GM21786 (cell line): ENCODE measurements around the gene ZNF521.

ENCODE experiments used
- ATAC-seq: cut with Tn5 transposase; IDR thresholded peaks from one replicate; pipeline ENCODE4 v1.9.1; 2021; ENCODE audit not compliant: unreplicated experiment

The ZNF521 gene

DNA sequence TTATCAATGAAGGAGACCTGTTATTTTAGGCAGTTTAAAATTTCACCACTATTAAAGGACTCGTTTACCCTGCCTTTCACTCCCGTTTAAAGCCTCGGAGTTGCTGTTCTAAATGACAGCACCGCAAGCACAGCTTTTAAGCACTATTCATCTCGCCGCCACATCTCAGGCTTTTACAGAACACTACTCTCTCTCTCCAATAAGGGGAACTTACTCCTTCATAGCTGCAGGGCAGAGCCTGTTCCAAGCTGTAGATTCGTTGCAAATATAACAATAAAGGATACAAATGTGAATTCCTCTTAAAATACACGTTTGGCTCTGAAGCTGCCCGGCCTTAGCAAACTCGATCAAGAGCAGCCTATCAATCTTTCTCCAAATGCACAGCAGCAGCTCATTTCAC, 271.8 kb downstream of the ZNF521 start:
- ATAC-seq: no peak

DNA sequence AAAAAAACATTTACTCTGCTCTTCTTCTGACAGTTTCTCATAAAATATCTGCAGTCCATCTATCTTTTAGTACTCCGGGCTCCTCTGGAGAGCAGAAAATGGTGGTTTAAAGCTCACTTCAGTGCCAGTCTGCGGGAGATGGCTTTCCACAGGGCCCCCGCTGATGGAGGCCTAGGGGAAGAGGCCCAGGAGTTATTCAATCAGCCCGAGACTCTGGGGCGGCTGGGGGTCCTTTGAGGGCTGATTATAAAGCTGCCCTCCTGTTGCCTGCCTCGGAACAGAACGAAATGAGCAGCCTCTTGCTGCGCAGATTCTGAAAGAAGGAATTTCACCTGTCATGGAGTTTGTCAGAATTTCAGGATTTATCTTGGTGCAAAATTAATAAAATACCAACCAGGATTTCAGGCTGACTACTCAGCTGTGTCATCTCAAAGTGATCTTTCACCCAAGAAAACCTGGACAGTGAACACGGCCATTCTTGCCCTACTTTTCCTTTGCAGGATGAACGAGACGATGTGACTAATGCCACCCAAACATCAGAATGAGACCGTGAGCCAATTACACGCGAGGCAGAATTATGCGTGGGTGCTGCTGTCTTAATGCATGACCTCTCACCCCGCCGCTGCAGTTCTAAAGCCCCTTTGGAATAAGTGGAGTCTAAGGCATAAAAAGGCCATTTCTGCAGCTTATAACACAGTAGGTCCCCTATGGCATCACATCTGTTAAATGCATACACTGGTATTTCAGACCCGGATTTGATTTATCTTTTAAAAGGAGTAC, 273.8 kb downstream of the ZNF521 start:
- ATAC-seq: no peak

DNA sequence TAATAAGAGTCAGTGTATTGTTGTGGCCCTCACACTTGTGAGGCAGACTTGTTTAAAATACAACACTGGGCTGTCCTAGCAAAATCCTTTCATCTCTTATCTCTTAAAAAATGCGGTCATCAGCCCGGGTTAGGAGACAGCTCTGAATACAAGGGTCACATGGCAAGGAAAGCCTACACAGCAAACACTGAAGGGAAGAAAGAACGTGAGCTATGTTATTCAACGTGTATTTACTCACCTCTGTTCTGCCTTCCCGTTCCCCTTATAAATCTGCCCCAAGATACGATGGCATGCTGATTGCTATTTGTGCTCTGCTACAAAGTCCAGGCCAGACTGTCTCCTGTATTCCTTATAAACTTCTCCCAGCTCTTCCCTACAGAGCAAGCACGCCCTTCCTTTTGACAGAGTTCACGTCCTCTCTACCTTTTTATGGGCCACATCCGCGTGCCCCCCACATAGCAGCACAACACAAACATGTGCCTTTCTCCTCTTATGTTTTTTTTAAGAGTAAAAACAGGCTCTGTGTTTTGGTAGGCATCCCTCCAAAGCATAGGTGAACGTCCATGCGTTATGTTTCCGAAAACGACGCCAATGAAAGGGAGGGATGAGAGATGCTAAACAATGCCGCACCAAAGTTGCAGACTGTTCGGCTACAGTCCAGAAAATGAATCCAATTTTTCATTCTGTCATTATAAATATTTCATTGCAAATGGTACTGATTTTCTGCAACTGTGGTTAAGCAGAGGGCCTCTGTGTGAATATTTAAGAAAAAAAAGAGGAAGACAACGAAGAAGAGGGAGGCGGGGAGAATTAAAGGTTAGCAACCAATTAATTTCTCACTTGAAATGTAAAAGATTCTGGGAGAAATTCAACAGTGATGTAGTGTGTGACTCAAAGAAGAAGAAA, 274.7 kb downstream of the ZNF521 start:
- ATAC-seq: no peak

DNA sequence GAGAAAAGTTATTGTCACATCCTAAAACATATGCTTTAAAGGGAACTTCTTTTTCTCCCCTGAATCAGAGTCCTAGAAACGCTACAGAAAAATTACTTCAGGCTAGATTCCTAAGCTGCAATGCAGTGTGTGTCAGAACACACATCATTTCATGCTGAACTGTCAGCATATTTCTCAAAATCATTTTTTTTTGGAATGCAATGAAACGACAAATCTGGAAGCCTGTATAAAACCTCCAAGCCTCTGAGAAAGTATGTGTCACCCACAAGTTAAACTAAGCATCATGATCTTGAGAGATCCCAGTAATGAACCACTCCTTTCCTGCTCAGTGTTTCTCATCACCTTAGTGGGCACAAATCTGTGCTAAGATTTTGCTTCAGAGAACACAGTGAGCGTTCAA, 276.2 kb downstream of the ZNF521 start:
- no peak for ATAC-seq

DNA sequence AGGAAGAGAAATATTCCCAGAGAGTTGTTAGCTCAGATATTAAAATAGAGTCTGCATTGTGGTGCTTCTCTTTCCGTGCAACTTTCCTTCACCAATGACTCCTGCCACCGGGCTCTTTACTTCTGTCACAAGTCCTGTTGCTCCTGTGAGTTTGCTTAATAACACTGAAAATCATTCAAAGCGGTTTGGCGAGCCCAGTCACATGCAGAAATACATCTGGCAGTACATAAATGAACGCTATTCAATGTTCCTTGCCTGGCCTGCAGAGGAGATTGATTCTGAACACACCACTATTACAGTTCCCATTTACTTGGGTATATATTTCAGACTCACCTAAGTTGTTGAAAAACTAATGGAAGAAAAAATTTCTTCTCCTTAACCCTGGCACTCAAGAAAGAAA, 276.6 kb downstream of the ZNF521 start:
- no peak for ATAC-seq

DNA sequence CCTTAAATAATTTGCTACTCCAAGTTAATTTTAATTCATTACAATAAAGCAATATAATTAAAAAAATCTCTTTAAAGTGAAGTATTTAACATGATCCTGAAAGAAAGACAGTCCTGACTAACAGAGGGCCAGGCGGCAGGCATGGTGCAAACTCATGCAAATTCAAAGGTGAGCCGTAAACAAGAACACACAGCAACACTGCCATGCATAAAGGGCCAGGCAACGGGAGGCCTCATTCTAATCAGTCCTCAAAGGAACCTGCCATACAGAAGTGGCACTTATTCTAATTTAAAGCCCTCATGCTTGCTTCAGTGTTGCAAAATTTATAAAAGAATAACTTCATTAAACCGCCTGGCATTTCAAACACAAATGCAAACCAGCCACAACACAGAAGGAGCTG, 277.0 kb downstream of the ZNF521 start:
- ATAC-seq: no peak

DNA sequence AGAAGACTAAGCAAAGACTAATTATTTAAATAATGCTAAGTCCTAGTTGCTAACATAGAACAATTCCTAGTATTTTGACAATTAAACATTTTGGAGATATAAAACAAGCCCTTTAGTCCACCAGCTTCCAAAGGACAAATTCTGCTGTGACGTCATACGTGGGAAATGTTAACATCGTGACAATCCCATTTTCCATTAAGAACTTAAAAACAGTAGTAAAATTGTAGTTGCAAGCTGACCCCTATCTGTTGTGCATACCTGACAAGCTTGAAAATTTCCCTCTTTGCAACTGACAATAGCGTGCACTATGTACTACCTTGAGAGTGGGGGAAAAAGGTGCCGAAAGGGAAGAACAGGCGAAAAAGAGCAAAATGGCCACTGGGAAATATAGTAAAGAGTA, 279.8 kb downstream of the ZNF521 start:
- ATAC-seq: no peak

DNA sequence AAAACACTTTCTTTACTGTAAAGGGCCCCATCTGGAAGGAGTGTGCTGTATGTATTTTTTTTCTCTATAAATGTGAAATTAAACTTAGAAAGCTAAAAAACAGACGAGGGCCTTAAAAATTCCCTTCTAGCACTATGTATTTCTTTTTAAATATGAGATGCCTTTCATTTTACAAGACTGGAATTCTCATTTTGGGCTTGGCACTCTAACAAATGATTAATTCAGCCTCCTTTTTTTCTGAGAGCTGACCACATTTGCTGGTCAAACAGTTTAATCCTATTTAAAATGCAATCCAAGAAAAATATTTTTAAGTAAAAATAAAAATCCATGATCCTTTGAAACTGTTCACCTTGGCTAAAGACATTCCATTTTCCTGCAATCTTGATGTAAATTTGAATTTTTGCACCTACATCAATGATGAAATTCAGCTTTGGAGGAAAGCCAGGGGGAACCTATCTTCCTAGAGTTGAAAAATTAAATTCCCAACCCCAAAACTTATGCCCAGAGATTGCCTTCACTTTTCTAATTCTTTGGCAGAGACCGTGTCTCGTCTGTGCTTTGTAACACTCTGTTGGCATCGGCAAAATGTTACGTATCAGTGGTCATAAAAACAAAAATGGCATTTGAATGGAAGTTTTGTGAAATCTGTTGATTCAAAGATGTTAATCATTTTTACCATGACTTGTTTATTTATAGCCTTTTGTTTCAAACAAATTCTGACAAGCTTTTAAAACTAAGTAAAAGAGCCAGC, 284.5 kb downstream of the ZNF521 start:
- ATAC-seq: no peak

DNA sequence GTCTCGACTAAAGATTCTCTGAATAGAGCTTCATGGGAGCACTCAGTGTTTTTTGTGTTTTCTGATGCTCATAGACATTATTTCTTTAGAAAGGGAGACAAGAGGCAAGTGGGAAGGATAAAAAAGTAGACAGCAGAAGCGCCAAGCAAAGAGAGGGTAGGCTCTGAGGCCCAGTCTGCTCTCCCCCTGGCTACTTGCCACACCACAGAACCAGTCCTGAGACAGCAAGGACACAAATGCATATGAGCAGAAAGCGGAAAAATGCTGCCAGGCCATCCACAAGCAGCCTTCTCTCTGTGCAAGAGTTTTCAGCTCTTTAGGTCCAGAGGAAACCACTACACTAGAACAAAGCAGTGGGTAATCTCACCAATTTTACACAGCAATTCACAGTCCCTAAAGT, 285.4 kb downstream of the ZNF521 start:
- no peak for ATAC-seq

DNA sequence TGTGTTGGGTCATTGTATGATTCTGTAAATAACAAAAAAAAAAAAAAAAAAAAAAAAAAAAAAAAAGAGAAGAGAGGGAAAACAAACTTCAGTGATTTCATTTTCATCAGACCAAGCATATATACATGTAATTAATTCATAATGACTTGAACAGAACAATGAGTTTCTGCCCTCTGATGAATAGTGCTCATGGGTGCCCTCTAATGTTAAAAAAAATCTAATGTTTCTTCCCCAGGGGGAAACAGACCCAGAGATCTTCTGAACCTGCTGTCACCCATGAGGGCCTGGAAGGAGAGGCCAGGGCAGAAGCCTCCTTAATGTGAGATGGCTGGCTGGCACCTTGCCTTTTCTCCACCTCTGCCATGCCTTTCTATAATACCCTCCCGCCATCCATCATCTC, 289.2 kb downstream of the ZNF521 start:
- ATAC-seq: no peak

DNA sequence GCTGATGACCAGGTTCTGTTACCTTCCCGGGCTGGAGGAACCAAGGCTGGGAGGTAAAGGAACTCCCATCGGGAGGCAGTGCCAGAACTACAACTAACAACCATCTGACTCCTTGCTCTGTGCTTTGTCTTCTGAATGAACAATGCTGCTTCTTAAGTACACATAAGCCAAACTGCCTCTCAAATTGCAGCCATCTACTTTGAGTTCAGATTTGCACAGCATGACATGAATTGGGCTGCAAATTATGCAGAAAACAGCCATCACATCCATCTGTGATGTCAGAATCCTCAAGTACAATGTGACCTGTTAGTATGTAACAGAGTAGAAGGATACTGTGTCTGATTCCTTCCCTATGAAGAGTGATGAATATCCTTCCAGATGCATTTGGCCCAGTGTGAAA, 290.6 kb downstream of the ZNF521 start:
- no peak for ATAC-seq

DNA sequence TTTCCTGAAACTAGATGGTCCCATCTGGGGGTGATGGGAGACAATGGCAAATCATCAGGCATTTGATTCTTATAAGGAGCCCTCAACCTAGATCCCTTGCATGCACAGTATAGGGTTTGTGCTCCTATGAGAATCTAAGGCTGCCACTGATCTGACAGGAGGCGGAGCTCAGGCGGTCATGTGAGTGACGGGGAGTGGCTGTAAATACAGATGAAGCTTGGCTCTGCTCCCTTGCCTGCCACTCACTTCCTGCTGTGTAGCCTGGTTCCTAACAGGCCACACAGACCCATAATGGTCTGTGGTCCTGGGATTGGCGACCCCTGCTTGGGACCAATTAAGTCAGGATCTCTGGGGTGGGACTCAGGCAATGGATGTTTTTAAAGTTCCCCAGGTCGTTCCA, 293.4 kb downstream of the ZNF521 start:
- no peak for ATAC-seq

DNA sequence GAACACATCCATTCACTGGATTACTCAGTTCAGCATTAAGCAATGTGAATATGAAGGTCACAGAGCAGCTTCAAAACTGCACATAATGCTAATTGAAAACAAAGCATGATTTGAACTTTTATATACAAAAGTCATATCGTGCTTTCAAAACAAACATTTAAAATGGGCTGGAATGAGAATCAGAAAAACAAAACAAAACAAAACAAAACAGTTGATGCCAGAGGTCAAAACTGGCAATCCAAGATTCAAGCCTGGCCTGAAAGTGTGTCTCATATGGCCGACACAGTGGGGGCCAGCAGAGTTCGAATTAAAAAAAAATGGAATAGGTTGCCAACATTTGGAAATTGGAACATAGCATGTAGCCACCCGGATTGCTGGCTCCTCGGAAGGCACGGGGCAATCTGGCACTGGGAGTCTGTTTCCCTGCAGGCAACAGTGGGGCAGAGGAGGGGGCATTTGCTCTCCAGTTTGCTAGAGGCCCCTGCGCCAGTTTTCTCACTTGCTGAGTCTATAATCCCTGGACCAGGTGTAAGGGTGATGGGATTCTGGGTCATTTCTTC, 294.4 kb downstream of the ZNF521 start:
- ATAC-seq: no peak

DNA sequence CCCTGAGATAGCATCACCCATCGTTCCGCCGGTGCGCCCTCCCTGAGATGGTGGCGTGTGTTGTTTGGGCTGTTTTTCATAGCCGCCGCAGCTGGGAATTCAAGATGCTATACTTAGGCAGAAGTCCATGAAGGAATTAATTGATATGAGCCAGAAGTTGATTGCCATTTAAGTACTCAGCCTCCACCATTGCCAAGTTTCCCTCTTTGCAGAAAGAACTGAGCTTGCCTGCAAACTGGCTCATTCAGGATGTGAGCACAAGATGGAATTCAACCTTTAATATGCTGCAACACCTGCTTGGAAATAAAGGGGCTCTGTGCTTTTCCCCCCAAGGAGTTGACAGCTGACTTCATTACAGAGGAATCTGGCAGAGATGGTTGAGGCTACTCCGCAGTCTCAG, 295.5 kb downstream of the ZNF521 start:
- no peak for ATAC-seq

DNA sequence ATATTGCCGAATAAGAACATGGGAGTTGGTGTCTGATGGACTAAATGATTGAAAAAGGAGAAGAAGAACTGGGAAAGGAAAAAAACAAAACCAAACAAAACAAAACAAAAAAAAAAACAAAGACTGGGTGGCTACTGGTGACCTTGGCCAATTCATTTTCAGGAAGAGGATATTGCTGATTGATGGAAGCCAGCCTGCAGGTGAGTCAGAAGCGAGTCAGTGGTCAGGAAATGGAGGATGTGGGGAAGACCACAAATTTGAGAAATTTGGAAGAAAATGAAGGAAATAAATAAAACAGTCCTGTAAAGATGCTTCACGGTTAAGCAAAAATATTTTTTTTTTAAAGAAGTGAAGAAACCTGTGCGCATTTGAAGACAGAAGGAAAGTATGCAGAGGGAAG, 296.9 kb downstream of the ZNF521 start:
- no peak for ATAC-seq

DNA sequence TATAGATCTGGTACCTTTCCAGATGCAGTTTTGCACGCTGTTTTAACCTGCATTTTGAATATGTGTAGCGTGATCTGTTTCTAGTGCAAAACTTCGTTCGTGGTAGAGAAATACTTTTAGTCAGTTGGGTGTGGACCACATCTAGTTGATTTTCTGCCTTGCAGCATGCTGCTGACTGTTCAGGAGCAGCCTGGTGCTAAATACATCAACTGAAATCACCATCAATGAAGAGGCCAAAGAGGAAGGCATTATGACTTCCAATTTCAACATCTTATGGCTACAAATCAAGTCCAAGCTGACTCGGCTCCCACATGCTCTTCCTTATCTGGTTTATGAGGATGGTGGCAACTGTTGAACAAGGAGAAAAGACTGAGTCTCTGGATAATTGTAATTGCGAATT, 298.5 kb downstream of the ZNF521 start:
- ATAC-seq: no peak

DNA sequence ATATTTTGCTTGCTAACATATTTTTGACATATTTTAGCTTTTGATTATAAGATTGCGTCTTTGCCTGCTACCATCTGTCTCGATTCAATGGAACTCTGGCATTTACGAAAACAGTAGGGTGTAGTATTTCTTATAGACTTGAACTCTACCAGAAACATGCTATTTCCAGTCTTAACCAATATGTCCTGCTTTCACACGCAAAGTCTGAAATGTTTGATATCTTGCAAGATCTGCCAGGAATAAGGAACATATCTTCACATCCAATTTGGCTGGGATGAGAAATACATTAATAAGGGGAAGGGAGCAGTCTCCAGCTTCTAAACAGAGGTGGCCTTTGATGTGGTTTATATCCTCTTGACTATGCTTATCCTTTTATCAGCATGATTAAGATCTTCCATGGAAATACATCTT, 299.4 kb downstream of the ZNF521 start:
- ATAC-seq: no peak

DNA sequence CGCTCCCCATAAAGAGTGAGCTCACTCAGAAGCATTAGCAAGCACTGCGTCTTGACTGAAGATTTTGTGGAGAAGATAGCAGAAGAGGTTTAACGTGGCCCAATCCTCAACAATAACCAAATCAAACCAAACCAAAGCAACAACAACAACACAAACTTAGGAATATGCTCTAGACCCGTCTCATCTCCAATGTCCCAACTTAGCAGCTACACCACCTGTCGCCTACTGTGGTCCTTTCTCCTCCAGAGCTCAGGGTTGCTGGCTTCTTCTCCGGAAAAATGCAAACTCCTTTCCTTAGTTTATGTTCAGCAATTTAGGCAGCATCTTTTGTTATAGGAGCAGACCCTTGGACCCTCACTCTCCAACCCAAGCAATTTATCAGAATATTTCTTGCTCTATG, 301.4 kb downstream of the ZNF521 start:
- ATAC-seq: no peak

DNA sequence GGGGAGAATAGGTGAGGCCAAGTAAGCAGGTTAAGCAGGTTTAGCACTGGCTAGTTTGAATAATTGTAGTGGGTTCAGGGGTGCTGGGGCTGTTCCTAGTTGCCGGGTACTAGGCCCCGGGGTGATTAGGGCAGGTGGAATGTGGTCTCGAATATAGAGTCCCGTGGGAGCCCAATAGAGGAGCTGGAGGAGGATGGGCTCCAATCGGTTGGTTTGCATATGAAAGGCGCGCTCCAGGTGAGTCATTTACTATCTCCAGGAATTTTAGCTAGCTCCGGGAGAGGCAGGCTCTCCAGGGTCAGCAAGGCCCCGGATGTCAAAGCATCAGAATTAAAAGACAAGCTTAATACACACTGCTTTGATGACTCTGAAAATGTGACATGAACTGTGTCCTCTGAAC, 304.0 kb downstream of the ZNF521 start:
- ATAC-seq: no peak

DNA sequence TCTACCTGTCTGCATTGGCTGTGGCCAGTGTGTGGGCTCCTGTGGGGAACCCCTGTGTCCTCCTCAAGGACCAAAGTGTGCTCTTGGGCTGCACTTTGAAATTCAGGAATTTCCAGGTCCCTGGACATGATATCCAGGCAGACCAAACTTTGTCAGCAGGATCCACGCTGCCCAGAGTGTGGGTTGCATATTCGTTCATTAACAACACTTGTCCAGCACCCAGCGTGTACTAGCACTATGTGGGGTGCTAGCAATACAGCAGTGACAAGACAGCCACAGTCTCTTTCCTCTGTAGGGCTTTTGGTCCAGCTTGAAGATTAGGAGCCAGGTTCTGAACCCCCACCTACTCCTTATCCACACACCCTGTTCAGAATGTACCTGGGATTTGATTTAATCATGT, 304.5 kb downstream of the ZNF521 start:
- no peak for ATAC-seq

DNA sequence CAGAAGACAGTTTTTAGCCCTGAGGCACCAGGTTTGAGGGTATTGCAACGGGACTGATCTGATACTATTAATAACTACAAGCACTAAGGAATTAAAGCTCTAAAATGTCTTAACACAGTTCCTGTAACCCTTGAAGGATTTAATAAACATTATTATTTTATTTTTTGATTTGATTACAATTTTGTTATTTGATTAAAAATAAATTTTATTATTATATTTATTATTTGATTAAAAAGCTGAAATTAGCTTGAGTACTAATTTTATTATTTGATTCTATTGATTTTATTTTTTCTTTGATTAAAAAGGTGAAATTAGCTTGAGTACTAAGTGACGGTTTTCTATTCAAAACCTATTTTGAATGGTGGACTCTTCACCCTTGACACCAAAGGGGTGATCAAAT, 307.3 kb downstream of the ZNF521 start:
- no peak for ATAC-seq
